ENCODE results near the gene IL6ST. TPM values are rescaled to one million over a fixed set of nuclear protein-coding genes. Genes with fewer than 3 reads are reported as not detected.

IL6ST gene
- total RNA-seq, 2 experiments from 2014 or later = 117 to 130 TPM

GRCh38 chr5:55923865-55924500, 70.8 kb downstream of the IL6ST start:
- Mint-ChIP-seq H3K36me3 (ENCODE audit: low read depth) (no peaks in the 10 kb centered on the region), H3K27me3 (no peaks in the 10 kb centered on the region), H3K4me1 (peaks cover 30% of the 10 kb centered on the region), H3K4me3 (peak overlapping the region; percentile 80), H3K27ac (no peak overlapping the region), H3K9me3 (no peaks in the 10 kb centered on the region)
- ChIA-PET CTCF (interaction anchor here (0.6 to 3.6 kb wide), 10 partner anchors 11 to 746 kb away, joined by 3 to 15 read pairs (median 4); no protein-coding TSS in a partner anchor), POLR2A (no interaction called here)
- DNase-seq = no peak

GRCh38 chr5:55923177-55923771, 71.5 kb downstream of the IL6ST start:
- Mint-ChIP-seq H3K36me3 (ENCODE audit: low read depth) (no peaks in the 10 kb centered on the region), H3K9me3 (no peaks in the 10 kb centered on the region), H3K4me1 (peaks cover 35% of the 10 kb centered on the region), H3K4me3 (peak overlapping the region; percentile 80), H3K27ac (peak overlapping the region; percentile 89), H3K27me3 (no peaks in the 10 kb centered on the region)
- ChIA-PET POLR2A (interaction anchor here (0.6 to 0.7 kb wide), 2 partner anchors 268 to 329 kb away, joined by 3 read pairs; no protein-coding TSS in a partner anchor), CTCF (interaction anchor here (0.6 to 3.6 kb wide), 8 partner anchors 12 to 747 kb away, joined by 3 to 15 read pairs (median 5); no protein-coding TSS in a partner anchor)
- no peak for DNase-seq

GRCh38 chr5:55921617-55922016, 73.1 kb downstream of the IL6ST start:
- POLR2A ChIA-PET = no interaction called here
- CTCF ChIA-PET = interaction anchor here (0.6 to 3.6 kb wide), 3 partner anchors 14 to 109 kb away, joined by 3 to 15 read pairs (median 7); no protein-coding TSS in a partner anchor
- DNase-seq = no peak
- Mint-ChIP-seq H3K36me3 (ENCODE audit: low read depth) (no peaks in the 10 kb centered on the region), H3K27ac (no peak overlapping the region), H3K27me3 (no peaks in the 10 kb centered on the region), H3K9me3 (no peaks in the 10 kb centered on the region), H3K4me3 (no peak overlapping the region), H3K4me1 (peaks cover 37% of the 10 kb centered on the region)

GRCh38 chr5:55920784-55921183, 74.0 kb downstream of the IL6ST start:
- H3K4me1 Mint-ChIP-seq = peaks cover 37% of the 10 kb centered on the region
- no peak overlapping the region for H3K4me3 Mint-ChIP-seq
- CTCF ChIA-PET = interaction anchor here (0.6 to 2.2 kb wide), 3 partner anchors 10 to 16 kb away, joined by 3 to 7 read pairs (median 3); no protein-coding TSS in a partner anchor
- no peaks in the 10 kb centered on the region for H3K9me3 Mint-ChIP-seq
- POLR2A ChIA-PET = no interaction called here
- no peak overlapping the region for H3K27ac Mint-ChIP-seq
- H3K36me3 Mint-ChIP-seq (ENCODE audit: low read depth) = no peaks in the 10 kb centered on the region
- no peak for DNase-seq
- H3K27me3 Mint-ChIP-seq = no peaks in the 10 kb centered on the region

- Mint-ChIP-seq H3K4me3 (no peak overlapping the region), H3K27ac (peak overlapping the region; percentile 2), H3K4me1 (peaks cover 37% of the 10 kb centered on the region), H3K27me3 (no peaks in the 10 kb centered on the region), H3K36me3 (ENCODE audit: low read depth) (no peaks in the 10 kb centered on the region), H3K9me3 (no peaks in the 10 kb centered on the region)
- ChIA-PET POLR2A (no interaction called here), CTCF (interaction anchor here (0.7 to 1.4 kb wide), 4 partner anchors 11 to 21 kb away, joined by 3 read pairs; no protein-coding TSS in a partner anchor)
- DNase-seq = no peak
These were observed 75.1 kb downstream of the IL6ST start for GRCh38 chr5:55919625-55920024.

- H3K4me3 Mint-ChIP-seq = no peak overlapping the region
- no peaks in the 10 kb centered on the region for H3K27me3 Mint-ChIP-seq
- H3K9me3 Mint-ChIP-seq = no peaks in the 10 kb centered on the region
- DNase-seq = no peak
- ChIA-PET POLR2A (no interaction called here), CTCF (interaction anchor here (1.1 to 1.4 kb wide), 2 partner anchors 18 to 23 kb away, joined by 3 to 4 read pairs; no protein-coding TSS in a partner anchor)
- H3K36me3 Mint-ChIP-seq (ENCODE audit: low read depth) = no peaks in the 10 kb centered on the region
- no peak overlapping the region for H3K27ac Mint-ChIP-seq
- H3K4me1 Mint-ChIP-seq = peaks cover 31% of the 10 kb centered on the region
These were observed 76.4 kb downstream of the IL6ST start for GRCh38 chr5:55918087-55919035.

GRCh38 chr5:55917402-55918086, 77.2 kb downstream of the IL6ST start:
- Mint-ChIP-seq H3K36me3 (ENCODE audit: low read depth) (no peaks in the 10 kb centered on the region), H3K4me1 (peaks cover 25% of the 10 kb centered on the region), H3K27me3 (no peaks in the 10 kb centered on the region), H3K9me3 (no peaks in the 10 kb centered on the region), H3K4me3 (no peak overlapping the region), H3K27ac (no peak overlapping the region)
- ChIA-PET CTCF (interaction anchor here (1.1 to 2.1 kb wide), 4 partner anchors 12 to 30 kb away, joined by 3 to 5 read pairs (median 4); no protein-coding TSS in a partner anchor), POLR2A (no interaction called here)
- DNase-seq = no peak

GRCh38 chr5:55916986-55917385, 77.8 kb downstream of the IL6ST start:
- H3K27ac Mint-ChIP-seq = no peak overlapping the region
- no peaks in the 10 kb centered on the region for H3K27me3 Mint-ChIP-seq
- DNase-seq = no peak
- H3K4me3 Mint-ChIP-seq = no peak overlapping the region
- no peaks in the 10 kb centered on the region for H3K9me3 Mint-ChIP-seq
- CTCF ChIA-PET = interaction anchor here (0.6 to 2.1 kb wide), 4 partner anchors 11 to 1176 kb away, joined by 3 to 5 read pairs (median 4); no protein-coding TSS in a partner anchor
- POLR2A ChIA-PET = no interaction called here
- peaks cover 25% of the 10 kb centered on the region for H3K4me1 Mint-ChIP-seq
- H3K36me3 Mint-ChIP-seq (ENCODE audit: low read depth) = no peaks in the 10 kb centered on the region

GRCh38 chr5:55915783-55916182, 79.0 kb downstream of the IL6ST start:
- Mint-ChIP-seq H3K9me3 (no peaks in the 10 kb centered on the region), H3K36me3 (ENCODE audit: low read depth) (no peaks in the 10 kb centered on the region), H3K4me1 (peaks cover 25% of the 10 kb centered on the region), H3K4me3 (no peak overlapping the region), H3K27ac (no peak overlapping the region), H3K27me3 (no peaks in the 10 kb centered on the region)
- no peak for DNase-seq
- CTCF ChIA-PET = interaction anchor here (0.7 to 2.1 kb wide), 2 partner anchors 10 to 40 kb away, joined by 3 to 5 read pairs; no protein-coding TSS in a partner anchor
- POLR2A ChIA-PET = no interaction called here

GRCh38 chr5:55914971-55915370, 79.8 kb downstream of the IL6ST start:
- H3K27me3 Mint-ChIP-seq = no peaks in the 10 kb centered on the region
- no peak for DNase-seq
- ChIA-PET CTCF (interaction anchor here (0.5 kb wide), 1 partner anchor 262 kb away, joined by 4 read pairs; no protein-coding TSS in a partner anchor), POLR2A (no interaction called here)
- H3K9me3 Mint-ChIP-seq = peaks cover 4% of the 10 kb centered on the region
- no peak overlapping the region for H3K4me3 Mint-ChIP-seq
- H3K27ac Mint-ChIP-seq = no peak overlapping the region
- H3K4me1 Mint-ChIP-seq = peaks cover 17% of the 10 kb centered on the region
- H3K36me3 Mint-ChIP-seq (ENCODE audit: low read depth) = no peaks in the 10 kb centered on the region

GRCh38 chr5:55913466-55914413, 81.0 kb downstream of the IL6ST start:
- peaks cover 6% of the 10 kb centered on the region for H3K4me1 Mint-ChIP-seq
- POLR2A ChIA-PET = no interaction called here
- no peak overlapping the region for H3K4me3 Mint-ChIP-seq
- no peaks in the 10 kb centered on the region for H3K36me3 Mint-ChIP-seq (ENCODE audit: low read depth)
- DNase-seq = no peak
- CTCF ChIA-PET = interaction anchor here (0.5 to 1.6 kb wide), 5 partner anchors 10 to 101 kb away, joined by 3 to 5 read pairs (median 4); no protein-coding TSS in a partner anchor
- H3K9me3 Mint-ChIP-seq = peaks cover 4% of the 10 kb centered on the region
- H3K27ac Mint-ChIP-seq = no peak overlapping the region
- no peaks in the 10 kb centered on the region for H3K27me3 Mint-ChIP-seq

Measured in activated CD4-positive, alpha-beta T cell treated with anti-CD3 and anti-CD28 coated beads, Interleukin-2, amount 10 ng/mL, durations not matched to agents 7 days and 5 days (primary cell).